HepG2 (cell line): ENCODE measurements around the gene COX6A2. TPM values are rescaled to one million over a fixed set of nuclear protein-coding genes. Genes with fewer than 3 reads are reported as not detected.

ENCODE experiments used
- ETS1 ChIP-seq: sonication (generic); formaldehyde crosslinking; IDR thresholded peaks from 2 replicates; pipeline ENCODE4 v1.4.0; 2020; ENCODE audit warnings: missing genetic modification reagents
- HHEX ChIP-seq: IDR thresholded peaks from 2 replicates; pipeline ENCODE4 v1.6.1; 2016; ENCODE audit warnings: control low read depth
- HNF4A ChIP-seq: sonication (generic); formaldehyde crosslinking; IDR thresholded peaks from 2 replicates; pipeline ENCODE4 v1.4.0; 2020; ENCODE audit warnings: missing genetic modification reagents
- IRF2 ChIP-seq: IDR thresholded peaks from 2 replicates; pipeline ENCODE4 v1.6.1; 2018; ENCODE audit warnings: missing genetic modification reagents, missing compliant biosample characterization
- JDP2 ChIP-seq: sonication (generic); formaldehyde crosslinking; IDR thresholded peaks from 2 replicates; pipeline ENCODE4 v1.8.1; 2022; ENCODE audit warnings: missing genetic modification reagents, borderline replicate concordance
- MAX ChIP-seq: IDR thresholded peaks from 2 replicates; pipeline ENCODE4 v1.6.1; 2012; ENCODE audit warnings: inconsistent platforms
- NBN ChIP-seq: fragments of 450-650 bp; conservative IDR thresholded peaks from 2 replicates; pipeline ENCODE4 v1.6.1; 2017
- POLR2AphosphoS2 ChIP-seq: IDR thresholded peaks from 2 replicates; pipeline ENCODE4 v1.6.1; 2011; ENCODE audit warnings: low read depth, low read length, improper control_type of control experiment
- RARA ChIP-seq: IDR thresholded peaks from 2 replicates; pipeline ENCODE4 v1.6.1; 2016; ENCODE audit warnings: missing genetic modification reagents, missing compliant biosample characterization
- SRF ChIP-seq: IDR thresholded peaks from 2 replicates; pipeline ENCODE4 v1.6.1; 2011; ENCODE audit warnings: mild to moderate bottlenecking, low read depth, low read length, moderate library complexity
- TCF7L2 ChIP-seq: IDR thresholded peaks from 2 replicates; pipeline ENCODE4 v1.6.1; 2011; ENCODE audit warnings: mild to moderate bottlenecking, low read depth, low read length, moderate library complexity
- YEATS2 ChIP-seq: sonication (generic); formaldehyde crosslinking; IDR thresholded peaks from 2 replicates; pipeline ENCODE4 v1.4.0; 2020; ENCODE audit warnings: missing genetic modification reagents, borderline replicate concordance
- ZBTB37 ChIP-seq: sonication (generic); formaldehyde crosslinking; IDR thresholded peaks from 2 replicates; pipeline ENCODE4 v1.4.0; 2020; ENCODE audit warnings: mild to moderate bottlenecking, missing genetic modification reagents
- ZNF136 ChIP-seq: sonication (generic); formaldehyde crosslinking; IDR thresholded peaks from 2 replicates; pipeline ENCODE4 v1.8.1; 2022; ENCODE audit warnings: low read depth, mild to moderate bottlenecking, moderate library complexity, missing genetic modification reagents
- ZNF232 ChIP-seq: sonication (generic); formaldehyde crosslinking; IDR thresholded peaks from 2 replicates; pipeline ENCODE4 v1.4.0; 2020; ENCODE audit warnings: missing genetic modification reagents, borderline replicate concordance
- ZNF280D ChIP-seq: sonication (generic); formaldehyde crosslinking; IDR thresholded peaks from 2 replicates; pipeline ENCODE4 v1.5.1; 2020; ENCODE audit warnings: mild to moderate bottlenecking, missing genetic modification reagents
- ZNF567 ChIP-seq: sonication (generic); formaldehyde crosslinking; IDR thresholded peaks from 2 replicates; pipeline ENCODE4 v1.8.1; 2023; ENCODE audit warnings: mild to moderate bottlenecking, missing genetic modification reagents, borderline replicate concordance
- ZNF687 ChIP-seq: sonication (generic); formaldehyde crosslinking; IDR thresholded peaks from 2 replicates; pipeline ENCODE4 v1.5.1; 2020; ENCODE audit warnings: mild to moderate bottlenecking, missing genetic modification reagents, moderate library complexity
- ZNF709 ChIP-seq: sonication (generic); formaldehyde crosslinking; IDR thresholded peaks from 2 replicates; pipeline ENCODE4 v1.5.0; 2020; ENCODE audit warnings: mild to moderate bottlenecking, missing genetic modification reagents
- polyA plus RNA-seq, 8 experiments: library from polyadenylated mRNA; depleted of rRNA in 3 of 8; stranded (reverse) in 7 of 8; unstranded in 1 of 8; fragments of >200 nt; fragmentation: Illumina TruSeq in 4 of 8; extraction: Trizol in 4 of 8; gene quantifications; 2 replicates each; pipeline versions ENCODE4 v1.2.1 to v1.2.3, GENCODE V29; 2011 to 2016; ENCODE audit warnings: low read depth in 4 of 8, missing spikeins in 1 of 8, mixed read lengths in 1 of 8; ENCODE audit not compliant: insufficient read depth in 1 of 8
- total RNA-seq, 5 experiments: library from RNA; depleted of rRNA; stranded (reverse); fragments of >200 nt; fragmentation: Illumina TruSeq; extraction: Trizol; gene quantifications; 2 replicates each; pipeline ENCODE4 v1.2.3, GENCODE V29; 2016; ENCODE audit warnings: low read depth in 1 of 5

Gene COX6A2
- total and polyA plus RNA-seq, 2 of the 13 experiments (the other 11 are each of a cell fraction or from before 2014, with no cell fraction given), result not detected

- TF ChIP-seq POLR2AphosphoS2, result no peak
- TF ChIP-seq HHEX (CRISPR knock-in tag), result no peak
- TF ChIP-seq YEATS2 (CRISPR knock-in tag), result peak; percentile 48
- TF ChIP-seq ZNF280D, result peak; percentile 87; the same call in 1 of the 2 replicates
- no peak; the same call in 1 of the 2 replicates for TF ChIP-seq ZNF232 (CRISPR knock-in tag)
- no peak for TF ChIP-seq TCF7L2
- peak; percentile 89 for TF ChIP-seq MAX
- no peak for TF ChIP-seq ZBTB37
- TF ChIP-seq NBN, result no peak
- TF ChIP-seq ZNF687 (CRISPR knock-in tag), result peak; percentile 94
- TF ChIP-seq HNF4A (CRISPR knock-in tag), result peak; percentile 81
- peak; percentile 90 for TF ChIP-seq RARA (CRISPR knock-in tag)
- TF ChIP-seq ZNF136 (CRISPR knock-in tag), result peak; percentile 46; the same call in 1 of the 2 replicates
- no peak for TF ChIP-seq SRF
- TF ChIP-seq JDP2 (CRISPR knock-in tag), result no peak
- no peak for TF ChIP-seq ETS1 (CRISPR knock-in tag)
- peak; percentile 39; the same call in 1 of the 2 replicates for TF ChIP-seq ZNF567 (CRISPR knock-in tag)
- TF ChIP-seq ZNF709 (CRISPR knock-in tag), result no peak
- TF ChIP-seq IRF2, result peak; percentile 73; the same call in 1 of the 2 replicates
Observed at GRCh38 chr16:31477220-31478216, 49.4 kb upstream of the COX6A2 start (continued).
